ENCODE results near the gene CLEC1B.

GRCh38 chr12:10042167-10042566 lies 43.2 kb upstream of the CLEC1B start:
- TF ChIP-seq CTCF (IDR thresholded peaks at IDR 0.05) (no peak), POLR2A (IDR thresholded peaks at IDR 0.05) (no peak)
